ENCODE data around the gene NAV1.

The NAV1 gene

GRCh38 chr1:201584471-201585092 is 45.7 kb downstream of the NAV1 start:
- no peak for DNase-seq (ENCODE audit: low read depth in 2 of 3, low spot score in 2 of 3)

DNA sequence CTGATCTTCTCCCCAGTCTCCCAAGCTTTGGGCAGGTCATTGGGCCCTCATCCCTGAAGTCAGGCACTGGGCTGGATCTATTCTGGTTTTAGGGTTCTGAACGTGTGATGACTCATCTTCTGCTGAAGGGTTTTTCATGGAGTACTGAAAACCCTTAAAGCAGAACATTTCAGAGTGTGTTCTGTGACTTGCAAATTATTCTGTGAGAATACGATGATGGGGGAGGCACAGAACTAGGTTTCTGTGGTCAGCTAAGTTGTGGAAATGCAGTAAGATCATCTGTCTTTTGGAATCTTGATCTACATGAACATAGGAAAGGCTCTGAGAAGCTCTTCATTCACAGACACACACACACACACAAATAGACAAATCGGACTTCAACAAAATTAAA is 46.2 kb downstream of the NAV1 start:
- no peak for DNase-seq (ENCODE audit: low read depth in 2 of 3, low spot score in 2 of 3)

- DNase-seq (ENCODE audit: low read depth in 2 of 3, low spot score in 2 of 3): no peak
These were observed 47.0 kb downstream of the NAV1 start for GRCh38 chr1:201585901-201586300.

DNA sequence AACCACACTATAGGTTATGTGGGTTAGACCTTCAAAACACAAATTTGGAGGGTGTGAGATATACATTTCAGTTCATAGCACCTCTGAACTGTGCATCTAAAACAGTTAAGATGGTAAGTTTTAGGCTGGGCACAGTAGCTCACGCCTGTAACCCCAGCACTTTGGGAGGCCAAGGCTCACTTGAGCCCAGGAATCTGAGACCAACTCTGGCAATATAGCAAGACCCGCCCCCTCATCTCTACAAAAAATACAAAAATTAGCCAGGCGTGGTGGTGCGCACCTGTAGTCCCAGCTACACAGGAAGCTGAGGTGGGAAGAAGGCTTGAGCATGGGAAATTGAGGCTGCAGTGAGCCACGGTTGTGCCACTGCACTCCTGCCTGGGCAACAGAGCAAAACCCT is 47.9 kb downstream of the NAV1 start:
- no peak for DNase-seq (ENCODE audit: low read depth in 2 of 3, low spot score in 2 of 3)

- DNase-seq (ENCODE audit: low read depth in 2 of 3, low spot score in 2 of 3): no peak
These were observed 48.8 kb downstream of the NAV1 start for GRCh38 chr1:201587729-201588128.
